Adrenal gland (tissue), 12 donors: ENCODE data around the gene PRRG4. TPM values are rescaled to one million over a fixed set of nuclear protein-coding genes. Genes with fewer than 3 reads are reported as not detected.

Source experiments
- DNase-seq, 7 donors: peaks; one replicate each; pipeline ENCODE4 v3.0.0-alpha.2; 2019 to 2020
- H3K27ac ChIP-seq, 5 donors: fragments of 200-600 bp; sonication (generic) in 4 of 5; 1 replicate in 3 of 5; 2 replicates in 2 of 5; pipeline versions ENCODE4 v1.5.1 to v1.8.0; 2016 to 2020; ENCODE audit warnings: mild to moderate bottlenecking in 1 of 5
- H3K27me3 ChIP-seq: fragments of 200-600 bp; 2 replicates; pipeline ENCODE4 v1.8.0; 2021
- H3K36me3 ChIP-seq, 2 donors: fragments of 200-600 bp; replicated peaks in 1 of 2; 1 replicate in 1 of 2; 2 replicates in 1 of 2; pipeline versions ENCODE4 v1.5.1 to v1.8.0; 2018 to 2022
- H3K4me1 ChIP-seq, 2 donors: fragments of 200-600 bp; replicated peaks in 1 of 2; 1 replicate in 1 of 2; 2 replicates in 1 of 2; pipeline versions ENCODE4 v1.5.1 to v1.8.0; 2018 to 2021
- H3K4me3 ChIP-seq, 4 donors: fragments of 200-600 bp; sonication (generic) in 3 of 4; one replicate each; pipeline ENCODE4 v1.5.1; 2016 to 2018
- H3K9me3 ChIP-seq, 3 donors: fragments of 200-600 bp; sonication (generic) in 1 of 3; replicated peaks in 1 of 3; 1 replicate in 2 of 3; 2 replicates in 1 of 3; pipeline versions ENCODE4 v1.5.1 to v1.8.0; 2016 to 2021
- CTCF ChIP-seq, 6 experiments: fragments of 450-650 bp in 4 of 6; fragments of 200-600 bp in 2 of 6; sonication (generic) in 1 of 6; IDR thresholded peaks; 1 replicate in 5 of 6; 2 replicates in 1 of 6; pipeline versions ENCODE4 v1.5.1 to v1.8.0; 2016 to 2021; ENCODE audit warnings: antibody characterized with exemption in 6 of 6, mild to moderate bottlenecking in 2 of 6, moderate library complexity in 1 of 6
- POLR2A ChIP-seq, 2 donors: fragments of 450-650 bp; IDR thresholded peaks; one replicate each; pipeline ENCODE4 v1.6.1; 2017; ENCODE audit warnings: antibody characterized with exemption in 2 of 2, mild to moderate bottlenecking in 2 of 2, moderate library complexity in 1 of 2
- WGBS, 4 donors: extraction: QIAGEN DNeasy Blood & Tissue Kit in 2 of 4; methylation state at CpG; one replicate each; pipeline versions ENCODE4 v1.1.5 to v1.1.7; 2013 to 2017; 5-methylcytosine and 5-hydroxymethylcytosine counted together
- intact Hi-C, 2 donors: fragments of 100-400 bp; cut with DNase I; formaldehyde crosslinking; loops; one replicate each; pipeline versions ENCODE4 v1.14.1 to v1.15.0; 2022 to 2023
- polyA plus RNA-seq, 3 donors: library from polyadenylated mRNA; stranded (reverse); fragments of 200-250 nt in 2 of 3; fragments of 350-450 nt in 1 of 3; fragmentation: Illumina TruSeq in 1 of 3; extraction: RNeasy Lipid Tissue Mini Kit (QIAGEN cat#74804) in 1 of 3; gene quantifications; one replicate each; pipeline ENCODE4 v1.2.3, GENCODE V29; 2013 to 2014
- total RNA-seq, 9 donors: library from RNA; depleted of rRNA in 4 of 9; stranded (reverse); fragments of >200 nt in 4 of 9; fragments of 120-200 nt in 1 of 9; fragmentation: NEBNext Ultra II Directional in 1 of 9; extraction: Animal tissue kit (Norgen Biotek cat#: 25700) in 1 of 9; gene quantifications; one replicate each; pipeline versions ENCODE4 v1.1.0 to v1.2.4, GENCODE V29; 2013 to 2023
- donor health status: healthy with polysubstance abuse.
- donor health status: Bipolar disorder and iron deficiency.
- donor health status: DM: yes; HTN: yes; CAD: no.
- donor health status: DM: no; HTN: no; CAD: no.
- donor health status: DM: no; HTN: no; CAD: no.
- donor health status: DM: yes; HTN: yes; CAD: no.

PRRG4 gene
- total and polyA plus RNA-seq, 12 donors: 0.11 to 3.5 (median 1.6) TPM

- WGBS, 4 donors: 84 to 91% (median 87%) methylated on average over 9 of the region's 9 CpGs
- intact Hi-C loops: no loop called here
These were observed 1.1 kb downstream of the PRRG4 start for GRCh38 chr11:32830796-32831195.

GRCh38 chr11:32831221-32831620 is 1.5 kb downstream of the PRRG4 start:
- intact Hi-C loops: no loop called here
- no peaks in the 10 kb centered on the region for H3K27me3 ChIP-seq
- peaks cover 0 to 11% of the 10 kb centered on the region in 2 donors for H3K4me1 ChIP-seq
- DNase-seq: no peak
- no peaks in the 10 kb centered on the region for H3K36me3 ChIP-seq
- WGBS, 4 donors: 88 to 96% (median 89%) methylated on average over 3 of the region's 3 CpGs
- H3K4me3 ChIP-seq: no peak overlapping the region
- no peak overlapping the region for H3K27ac ChIP-seq
- no peaks in the 10 kb centered on the region for H3K9me3 ChIP-seq
- TF ChIP-seq CTCF (IDR thresholded peaks at IDR 0.05): no peak
- no peak for TF ChIP-seq POLR2A (IDR thresholded peaks at IDR 0.05)

More at GRCh38 chr11:32830796-32831195, 1.1 kb downstream of the PRRG4 start:
- Histone ChIP-seq H3K27ac (no peak overlapping the region), H3K36me3 (no peaks in the 10 kb centered on the region), H3K4me1 (peaks cover 0 to 11% of the 10 kb centered on the region in 2 donors), H3K27me3 (no peaks in the 10 kb centered on the region), H3K9me3 (no peaks in the 10 kb centered on the region), H3K4me3 (no peak overlapping the region)
- DNase-seq: no peak
- no peak for TF ChIP-seq POLR2A (IDR thresholded peaks at IDR 0.05)
- TF ChIP-seq CTCF (IDR thresholded peaks at IDR 0.05): no peak

GRCh38 chr11:32833921-32834320 is 4.2 kb downstream of the PRRG4 start:
- Histone ChIP-seq H3K27ac (no peak overlapping the region), H3K4me3 (no peak overlapping the region), H3K9me3 (no peaks in the 10 kb centered on the region), H3K36me3 (no peaks in the 10 kb centered on the region), H3K27me3 (no peaks in the 10 kb centered on the region), H3K4me1 (peaks cover 0 to 11% of the 10 kb centered on the region in 2 donors)
- 84 to 86% (median 85%) methylated on average over 1 of the region's 1 CpG for WGBS, 4 donors
- intact Hi-C loops: no loop called here
- no peak for TF ChIP-seq POLR2A (IDR thresholded peaks at IDR 0.05)
- DNase-seq: no peak

GRCh38 chr11:32836946-32837345 is 7.2 kb downstream of the PRRG4 start:
- no peak overlapping the region for H3K27ac ChIP-seq
- no peak for TF ChIP-seq CTCF (IDR thresholded peaks at IDR 0.05)
- no peak for TF ChIP-seq POLR2A (IDR thresholded peaks at IDR 0.05)
- WGBS, 4 donors: 89 to 95% (median 90%) methylated on average over 2 of the region's 2 CpGs
- H3K4me3 ChIP-seq: no peak overlapping the region
- peaks cover 0 to 2% (median 0%) of the 10 kb centered on the region in 3 donors for H3K9me3 ChIP-seq
- intact Hi-C loops: no loop called here
- no peaks in the 10 kb centered on the region for H3K27me3 ChIP-seq
- no peaks in the 10 kb centered on the region for H3K4me1 ChIP-seq
- no peak for DNase-seq
- no peaks in the 10 kb centered on the region for H3K36me3 ChIP-seq

GRCh38 chr11:32838505-32839274 is 9.0 kb downstream of the PRRG4 start:
- no peak for DNase-seq
- H3K36me3 ChIP-seq: no peaks in the 10 kb centered on the region

More at GRCh38 chr11:32838505-32839274, 9.0 kb downstream of the PRRG4 start:
- H3K9me3 ChIP-seq: peaks cover 0 to 4% (median 0%) of the 10 kb centered on the region in 3 donors
- intact Hi-C loops: no loop called here
- TF ChIP-seq POLR2A (IDR thresholded peaks at IDR 0.05) (no peak), CTCF (IDR thresholded peaks at IDR 0.05) (no peak)
- H3K27me3 ChIP-seq: no peaks in the 10 kb centered on the region
- no peaks in the 10 kb centered on the region for H3K4me1 ChIP-seq
- WGBS, 4 donors: 67 to 74% (median 70%) methylated on average over 2 of the region's 2 CpGs
- H3K4me3 ChIP-seq: no peak overlapping the region
- H3K27ac ChIP-seq: no peak overlapping the region
